Suppressor macrophage treated with lipopolysaccharide for 1 hour (primary cell): ENCODE measurements around the gene ZNG1E.
A peak's percentile ranks its signal among the peaks of the same experiment; 100 is the strongest.
"Not testable (repeated sequence)": the region's sequence is repeated elsewhere in the genome, so short reads cannot be mapped to it uniquely, and the experiment has no call there.

Experiments
- DNase-seq, 3 donors: peaks; one replicate each; pipeline ENCODE4 v3.0.0-alpha.2; 2020 to 2022

Gene ZNG1E

DNA sequence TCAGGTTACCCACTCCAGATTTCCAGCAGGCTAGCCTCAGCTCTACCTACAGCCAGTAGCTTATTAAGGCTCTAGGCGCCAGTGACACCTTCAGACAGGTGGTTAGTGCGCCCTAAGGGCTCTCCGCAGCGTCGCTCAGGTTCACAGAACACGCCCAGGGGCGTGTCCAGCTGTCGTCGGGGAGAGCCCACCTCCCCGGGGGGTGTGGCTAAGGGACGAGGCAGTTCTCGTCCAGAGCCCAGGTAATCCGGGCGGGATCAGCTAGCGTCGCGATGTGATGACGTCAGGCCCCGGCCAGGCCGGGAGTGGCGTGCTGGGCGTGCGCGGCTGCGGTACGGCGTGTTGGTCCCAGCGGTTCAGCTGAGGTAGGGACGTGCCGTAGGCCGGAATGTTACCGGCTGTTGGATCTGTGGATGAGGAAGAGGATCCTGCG is at the start of gene ZNG1E:
Gene ZNG1E (plus strand): TSS at position 340 of the 433 bp plus-strand sequence. CDS start 49 bp downstream, at position 389.
- peak; percentile 7 to 13 (median 10) for DNase-seq

DNA sequence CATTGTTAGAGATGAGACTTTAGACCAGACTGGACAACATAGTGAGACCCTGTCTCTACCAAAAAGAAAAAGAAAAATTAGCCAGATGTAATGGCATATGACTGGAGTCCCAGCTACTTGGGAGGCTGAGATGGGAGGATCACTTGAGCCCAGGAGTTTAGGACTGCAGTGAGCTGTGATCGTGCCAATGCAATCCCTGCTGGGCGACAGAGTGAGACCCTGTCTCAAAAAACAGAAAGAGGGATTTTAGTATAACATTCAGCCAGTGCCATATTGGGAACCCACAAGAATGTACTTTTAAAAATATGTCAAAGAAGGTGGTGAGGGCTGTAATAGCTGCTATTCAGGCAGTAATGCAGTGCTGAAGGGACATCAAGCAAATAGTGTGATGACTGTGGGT is 2.1 kb upstream of the ZNG1E start:
- not testable (repeated sequence) for DNase-seq

DNA sequence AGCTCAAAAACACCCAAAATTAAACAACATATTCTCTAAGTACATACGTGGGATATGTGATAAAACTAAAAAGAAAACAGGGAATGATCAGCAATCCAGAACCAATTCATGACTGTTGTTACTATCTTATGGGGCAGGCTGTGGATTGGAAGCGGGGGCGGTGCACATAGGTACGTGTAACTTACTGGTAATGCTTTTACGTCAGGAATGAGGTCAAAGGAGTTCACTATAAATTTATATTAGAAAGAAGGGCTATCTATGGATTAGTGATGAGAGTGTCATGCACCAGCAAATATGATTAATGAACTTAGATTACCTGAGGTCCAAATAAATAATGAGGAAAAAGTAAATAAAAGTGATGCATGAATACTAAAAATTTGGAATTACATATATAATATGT is 710 bp upstream of the ZNG1E start:
- DNase-seq = peak in 1 of 3 donors; percentile 1

DNA sequence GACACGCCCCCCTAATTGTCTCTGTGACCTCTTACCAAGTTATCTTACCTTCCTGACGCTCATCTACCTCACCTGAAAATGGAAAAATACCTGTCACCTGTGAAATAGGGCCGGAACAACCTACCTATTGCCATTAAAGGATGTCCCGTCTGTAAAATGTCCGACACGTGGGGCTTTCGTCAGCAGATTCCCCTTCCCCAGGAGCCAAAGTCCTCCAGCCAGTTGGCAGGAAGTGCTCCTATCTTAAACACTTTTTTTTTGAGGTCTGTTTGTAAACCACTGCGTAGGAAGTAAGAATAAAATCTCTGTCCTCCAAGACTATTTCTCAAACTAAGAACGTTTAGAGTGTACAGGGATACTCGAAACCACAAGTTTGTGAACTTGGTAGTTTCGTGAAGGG is 661 bp downstream of the ZNG1E start:
- not testable (repeated sequence) for DNase-seq

DNA sequence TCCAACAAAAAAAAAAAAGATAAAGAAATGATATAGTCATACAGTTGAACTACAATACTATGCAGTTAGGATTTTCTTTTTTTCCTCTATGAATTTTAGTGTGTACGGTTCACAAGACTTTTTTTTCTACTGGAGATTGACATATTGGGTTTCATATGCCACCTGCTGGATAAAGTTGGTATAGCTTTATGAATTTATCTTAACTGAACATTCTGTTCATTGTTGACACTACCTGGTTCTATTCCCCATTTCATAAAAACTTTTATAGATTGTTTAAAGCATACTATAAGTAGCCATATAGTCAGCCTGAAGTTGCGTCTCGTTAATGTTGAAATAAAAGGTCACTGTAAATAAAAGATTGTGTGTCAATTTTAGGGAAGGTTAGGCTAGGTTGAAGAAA is 2.8 kb downstream of the ZNG1E start:
- DNase-seq = not testable (repeated sequence)

DNA sequence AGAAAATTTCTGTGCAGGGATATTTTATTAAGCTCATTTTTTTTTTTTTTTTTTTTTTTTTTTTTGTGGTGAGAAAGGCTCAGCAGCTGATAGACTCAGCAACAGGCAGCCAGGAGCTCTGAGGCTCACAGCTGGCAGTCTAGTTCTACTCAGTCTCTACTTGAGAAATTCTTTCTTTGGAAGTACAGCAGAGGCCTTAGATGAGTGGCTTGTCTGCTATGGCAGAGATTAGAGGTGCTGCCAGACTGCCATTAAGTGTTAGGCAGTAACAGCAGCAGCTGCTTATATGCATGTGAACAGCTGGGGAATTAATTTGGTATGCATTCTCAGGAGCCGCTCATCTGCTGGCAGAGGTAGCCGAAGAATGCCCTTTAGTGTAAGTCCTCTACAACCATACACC is 27.8 kb downstream of the ZNG1E start:
- not testable (repeated sequence) for DNase-seq

DNA sequence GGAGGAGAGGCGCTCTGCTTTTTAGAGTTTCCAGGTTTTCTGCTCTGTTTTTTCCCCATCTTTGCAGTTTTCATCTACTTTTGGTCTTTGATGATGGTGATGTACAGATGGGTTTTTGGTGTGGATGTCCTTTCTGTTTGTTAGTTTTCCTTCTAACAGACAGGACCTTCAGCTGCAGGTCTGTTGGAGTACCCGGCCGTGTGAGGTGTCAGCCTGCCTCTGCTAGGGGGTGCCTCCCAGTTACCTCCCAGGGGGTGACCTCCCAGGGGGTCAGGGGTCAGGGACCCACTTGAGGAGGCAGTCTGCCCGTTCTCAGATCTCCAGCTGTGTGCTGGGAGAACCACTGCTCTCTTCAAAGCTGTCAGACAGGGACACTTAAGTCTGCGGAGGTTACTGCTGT is 38.7 kb downstream of the ZNG1E start:
- not testable (repeated sequence) for DNase-seq

DNA sequence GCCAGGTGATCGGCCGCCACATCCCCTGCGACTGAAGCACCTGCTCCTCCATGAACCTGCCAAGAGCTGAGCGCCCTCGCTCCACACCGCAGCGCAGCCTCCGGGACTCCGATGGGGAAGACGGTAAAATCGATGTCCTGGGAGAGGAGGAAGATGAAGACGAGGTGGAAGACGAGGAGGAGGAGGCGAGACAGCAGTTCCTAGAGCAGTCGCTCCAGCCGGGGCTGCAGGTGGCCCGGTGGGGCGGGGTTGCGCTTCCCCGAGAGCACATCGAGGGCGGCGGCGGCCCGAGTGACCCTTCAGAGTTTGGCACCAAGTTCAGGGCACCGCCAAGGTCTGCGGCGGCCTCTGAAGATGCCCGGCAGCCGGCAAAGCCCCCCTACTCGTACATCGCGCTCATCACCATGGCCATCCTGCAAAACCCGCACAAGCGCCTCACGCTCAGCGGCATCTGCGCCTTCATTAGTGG is 61.4 kb downstream of the ZNG1E start, which contains the start of gene FOXD4L4:
Gene FOXD4L4 (plus strand): TSS at position 51 of the 469 bp plus-strand sequence. CDS start 0 bp downstream, at position 51.
- DNase-seq = not testable (repeated sequence)

DNA sequence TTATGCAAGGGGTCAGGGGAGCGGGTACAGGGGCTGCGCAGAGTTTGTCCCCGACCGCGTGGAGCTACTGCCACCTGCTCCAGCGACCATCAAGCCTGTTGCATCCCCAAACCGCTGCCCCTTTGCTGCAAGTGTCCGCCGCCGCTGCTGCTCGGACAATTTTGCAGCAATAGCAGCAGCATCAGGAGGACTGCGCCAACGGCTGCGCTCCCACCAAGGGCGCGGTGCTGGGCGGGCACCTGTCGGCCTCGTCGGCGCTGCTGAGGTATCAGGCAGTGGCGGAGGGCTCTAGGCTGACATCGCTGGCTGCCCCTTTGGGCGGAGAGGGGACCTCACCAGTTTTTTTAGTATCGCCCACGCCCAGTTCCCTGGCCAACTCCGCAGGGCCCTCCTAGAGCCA is 62.4 kb downstream of the ZNG1E start:
- DNase-seq = not testable (repeated sequence)
